IMR-90 (cell line): Measurements from ENCODE around the gene SMYD2. TPM values are rescaled to one million over a fixed set of nuclear protein-coding genes. Genes with fewer than 3 reads are reported as not detected.

Experiments used
- ATAC-seq: fragments of 200-7000 bp; cut with Tn5 transposase; 2 replicates; pipeline ENCODE4 v1.9.1; 2020; ENCODE audit warnings: low read depth, mild to moderate bottlenecking, moderate library complexity
- BruUV-seq: library from RNA; stranded (reverse); fragments of 400-500 nt; replicated peaks from 2 replicates; lab custom pipeline; 2021; lab: Mats Ljungman, UMichigan
- CTCF ChIA-PET: fragments of 300-600 bp; formaldehyde crosslinking; extraction: SDS; loops from one replicate; lab custom pipeline; 2021; ENCODE audit warnings: antibody characterized with exemption; lab: Yijun Ruan, JAX
- POLR2A ChIA-PET: fragments of 300-600 bp; sonication (Branson Sonifier 250); formaldehyde crosslinking; loops from one replicate; lab custom pipeline; 2022; ENCODE audit warnings: antibody characterized with exemption; ENCODE audit not compliant: unreplicated experiment; lab: Charles Lee
- DNase-seq: peaks from one replicate; pipeline ENCODE4 v3.0.0; 2013
- H2AFZ ChIP-seq: replicated peaks from 2 replicates; pipeline ENCODE3; 2013; ENCODE audit warnings: low read length, mild to moderate bottlenecking; ENCODE audit not compliant: poor library complexity
- H2AK5ac ChIP-seq: 2 replicates; pipeline ENCODE4 v1.6.1; 2013; ENCODE audit warnings: low read depth, low read length, inconsistent platforms
- H2AK9ac ChIP-seq: replicated peaks from 2 replicates; pipeline ENCODE3; 2013; ENCODE audit warnings: mild to moderate bottlenecking, low read depth, low read length, moderate library complexity; ENCODE audit not compliant: poor library complexity
- H2BK120ac ChIP-seq: 2 replicates; pipeline ENCODE4 v1.6.1; 2013; ENCODE audit warnings: low read depth, low read length, inconsistent platforms
- H2BK15ac ChIP-seq: 3 replicates; pipeline ENCODE4 v1.6.1; 2013; ENCODE audit warnings: low read depth, low read length, inconsistent platforms
- H2BK20ac ChIP-seq: 2 replicates; pipeline ENCODE4 v1.6.1; 2013; ENCODE audit warnings: low read depth, mild to moderate bottlenecking, inconsistent platforms, low read length, moderate library complexity
- H2BK5ac ChIP-seq: 2 replicates; pipeline ENCODE4 v1.6.1; 2013; ENCODE audit warnings: mild to moderate bottlenecking, low read depth, low read length, inconsistent platforms; ENCODE audit not compliant: poor library complexity, severe bottlenecking
- H3K14ac ChIP-seq: replicated peaks from 2 replicates; pipeline ENCODE4 v1.6.1; 2013; ENCODE audit warnings: low read depth, low read length, inconsistent platforms
- H3K18ac ChIP-seq: 2 replicates; pipeline ENCODE4 v1.6.1; 2013; ENCODE audit warnings: low read depth, low read length, control low read depth
- H3K23ac ChIP-seq: 2 replicates; pipeline ENCODE4 v1.6.1; 2013; ENCODE audit warnings: low read depth, low read length, inconsistent platforms
- H3K27ac ChIP-seq: 2 replicates; pipeline ENCODE4 v1.5.1; 2013; ENCODE audit warnings: mild to moderate bottlenecking, control low read depth, low read length; ENCODE audit not compliant: insufficient read depth
- H3K27me3 ChIP-seq: 2 replicates; pipeline ENCODE4 v1.6.1; 2013; ENCODE audit warnings: low read length; ENCODE audit not compliant: control insufficient read depth, insufficient read depth
- H3K36me3 ChIP-seq: 2 replicates; pipeline ENCODE4 v1.6.1; 2013; ENCODE audit warnings: low read length, mixed read lengths; ENCODE audit not compliant: control insufficient read depth, insufficient read depth
- H3K4ac ChIP-seq: 2 replicates; pipeline ENCODE4 v1.6.1; 2013; ENCODE audit warnings: low read depth, low read length, inconsistent platforms
- H3K4me1 ChIP-seq: 2 replicates; pipeline ENCODE4 v1.6.1; 2013; ENCODE audit warnings: low read length, mixed read lengths; ENCODE audit not compliant: control insufficient read depth, insufficient read depth
- H3K4me2 ChIP-seq: 2 replicates; pipeline ENCODE4 v1.6.1; 2013; ENCODE audit warnings: low read depth, mild to moderate bottlenecking, control low read depth, low read length, moderate library complexity
- H3K4me3 ChIP-seq: 2 replicates; pipeline ENCODE4 v1.5.1; 2013; ENCODE audit warnings: low read depth, mild to moderate bottlenecking, control low read depth, low read length, moderate library complexity; ENCODE audit not compliant: insufficient read depth
- H3K56ac ChIP-seq: 2 replicates; pipeline ENCODE4 v1.6.1; 2013; ENCODE audit warnings: low read length, inconsistent platforms; ENCODE audit not compliant: insufficient read depth; ENCODE audit errors: extremely low read depth
- H3K79me1 ChIP-seq, 2 experiments: 2 replicates each; pipeline ENCODE4 v1.6.1; 2013; ENCODE audit warnings: low read length in 2 of 2, inconsistent platforms in 1 of 2, low read depth in 1 of 2
- H3K9ac ChIP-seq: 2 replicates; pipeline ENCODE4 v1.6.1; 2013; ENCODE audit warnings: low read depth, low read length, control low read depth
- H3K9me1 ChIP-seq: 2 replicates; pipeline ENCODE4 v1.6.1; 2013; ENCODE audit warnings: low read length, inconsistent platforms; ENCODE audit not compliant: insufficient read depth
- H3K9me3 ChIP-seq: 2 replicates; pipeline ENCODE4 v1.6.1; 2013; ENCODE audit warnings: low read length; ENCODE audit not compliant: control insufficient read depth, insufficient read depth
- H4K20me1 ChIP-seq: 2 replicates; pipeline ENCODE4 v1.6.1; 2013; ENCODE audit warnings: low read length, inconsistent platforms; ENCODE audit not compliant: insufficient read depth
- H4K5ac ChIP-seq: 2 replicates; pipeline ENCODE4 v1.6.1; 2013; ENCODE audit warnings: mild to moderate bottlenecking, low read depth, low read length, control low read depth
- H4K8ac ChIP-seq, 2 experiments: 2 replicates each; pipeline ENCODE4 v1.6.1; 2013; ENCODE audit warnings: low read depth in 2 of 2, low read length in 2 of 2, control low read depth in 1 of 2, inconsistent platforms in 1 of 2
- H4K91ac ChIP-seq: 2 replicates; pipeline ENCODE4 v1.6.1; 2013; ENCODE audit warnings: low read depth, low read length, inconsistent platforms; ENCODE audit not compliant: insufficient read depth
- CEBPB ChIP-seq: IDR thresholded peaks from 2 replicates; pipeline ENCODE4 v1.6.1; 2012; ENCODE audit warnings: low read depth, low read length, improper control_type of control experiment
- FOS ChIP-seq: fragments of 150-350 bp; IDR thresholded peaks from 2 replicates; pipeline ENCODE4 v1.6.1; 2016; ENCODE audit warnings: low read depth, low read length
- MAFK ChIP-seq: IDR thresholded peaks from 2 replicates; pipeline ENCODE4 v1.6.1; 2012; ENCODE audit warnings: low read depth, low read length, improper control_type of control experiment
- MAZ ChIP-seq: IDR thresholded peaks from 2 replicates; pipeline ENCODE4 v1.6.1; 2012; ENCODE audit warnings: low read depth, mild to moderate bottlenecking, low read length, improper control_type of control experiment, moderate library complexity, borderline replicate concordance
- POLR2A ChIP-seq: IDR thresholded peaks from 2 replicates; pipeline ENCODE4 v1.6.1; 2012; ENCODE audit warnings: mild to moderate bottlenecking, low read depth, low read length
- RAD21 ChIP-seq: IDR thresholded peaks from 2 replicates; pipeline ENCODE4 v1.6.1; 2012; ENCODE audit warnings: low read length, improper control_type of control experiment
- RCOR1 ChIP-seq: IDR thresholded peaks from 2 replicates; pipeline ENCODE4 v1.6.1; 2012; ENCODE audit warnings: mild to moderate bottlenecking, low read length, improper control_type of control experiment; ENCODE audit not compliant: insufficient replicate concordance
- RFX5 ChIP-seq: IDR thresholded peaks from 2 replicates; pipeline ENCODE4 v1.8.0; 2012; ENCODE audit warnings: low read depth, mild to moderate bottlenecking, low read length, moderate library complexity
- WGBS, 2 experiments: methylation state at CpG; one replicate each; pipeline versions ENCODE4 v1.1.5 to v1.1.7; 2013; ENCODE audit warnings: missing lambda C conversion rate in 2 of 2; ENCODE audit not compliant: insufficient read length in 1 of 2; ENCODE audit errors: extremely low coverage in 2 of 2; 5-methylcytosine and 5-hydroxymethylcytosine counted together
- dilution Hi-C: fragments of 300-500 bp; cut with HindIII; formaldehyde crosslinking; loops from one replicate; pipeline ENCODE4 v1.14.3; 2018; ENCODE audit warnings: low sequenced_read_pairs; ENCODE audit not compliant: unreplicated experiment
- in situ Hi-C: fragments of 300-500 bp; cut with MboI; formaldehyde crosslinking; loops from 3 replicates; pipeline ENCODE4 v1.14.3; 2019; ENCODE audit warnings: low sequenced_read_pairs, inconsistent platforms, mixed read lengths
- intact Hi-C: fragments of 100-400 bp; cut with micrococcal nuclease; formaldehyde crosslinking; loops from 2 replicates; pipeline ENCODE4 v1.10.0; 2022
- polyA plus RNA-seq, 3 experiments: library from polyadenylated mRNA; depleted of rRNA; stranded (reverse); fragments of >200 nt; gene quantifications; 2 replicates each; pipeline ENCODE4 v1.2.3, GENCODE V29; 2012; ENCODE audit warnings: low replicate concordance in 1 of 3
- total RNA-seq: library from RNA; depleted of rRNA; stranded (reverse); fragments of >200 nt; gene quantifications from 2 replicates; pipeline ENCODE4 v1.2.3, GENCODE V29; 2012
- TF ChIP-seq, protein P1 (sequence below): conservative IDR thresholded peaks from 2 replicates; pipeline ENCODE4 v1.5.1; 2012; ENCODE audit warnings: mild to moderate bottlenecking, low read depth, low read length, improper control_type of control experiment
- TF ChIP-seq, protein P2 (sequence below): fragments of 150-350 bp; IDR thresholded peaks from 2 replicates; pipeline ENCODE4 v1.6.1; 2017; ENCODE audit warnings: mild to moderate bottlenecking, antibody characterized with exemption, low read length, low read depth
- TF ChIP-seq, protein P3 (sequence below): fragments of 150-350 bp; IDR thresholded peaks from 2 replicates; pipeline ENCODE4 v1.6.1; 2016; ENCODE audit warnings: low read depth, mild to moderate bottlenecking, low read length, moderate library complexity, borderline replicate concordance

The SMYD2 gene
- total and polyA plus RNA-seq, 2 of the 4 experiments (the other 2 are of a cell fraction), result 32.7 to 61.7 TPM

DNA sequence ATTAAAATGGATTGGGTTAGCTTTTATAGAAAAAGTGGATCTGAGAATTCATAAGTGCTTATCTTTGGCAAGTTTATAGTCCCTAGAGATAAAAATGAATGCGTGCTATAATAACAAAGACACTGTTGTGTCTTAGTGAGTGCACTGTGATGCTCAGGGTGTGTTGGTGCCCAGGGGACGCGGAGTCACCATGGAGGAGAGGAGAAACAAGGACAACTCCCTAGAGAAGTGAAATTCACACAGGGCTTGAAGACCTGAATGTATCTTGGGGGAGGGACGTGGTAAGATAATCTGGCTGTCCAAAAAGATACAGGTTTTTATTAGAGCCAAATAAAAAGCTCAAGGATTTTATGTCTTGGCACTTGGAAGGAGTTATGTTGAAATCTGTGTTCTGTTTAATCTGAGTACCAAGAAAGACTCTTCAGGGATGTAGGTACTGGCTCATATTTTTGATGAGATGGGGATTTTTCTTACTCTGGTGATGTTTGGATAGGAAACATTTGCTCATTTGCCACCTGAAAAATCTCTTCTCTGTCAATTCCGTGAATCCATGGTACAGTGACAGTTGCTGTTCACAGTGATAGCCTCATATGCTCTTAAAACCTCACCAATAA lies 9.6 kb downstream of the SMYD2 start:
- BruUV-seq, result no TSS peak
- Histone ChIP-seq H2BK5ac (no peak overlapping the region), H3K36me3 (no peaks in the 10 kb centered on the region), H4K5ac (no peak overlapping the region), H2BK20ac (no peak overlapping the region), H2AK5ac (no peak overlapping the region), H3K4me1 (peaks cover 5% of the 10 kb centered on the region; the same call in 1 of the 2 replicates), H3K9me3 (no peaks in the 10 kb centered on the region), H4K20me1 (no peaks in the 10 kb centered on the region), H3K56ac (no peak overlapping the region), H3K9me1 (no peaks in the 10 kb centered on the region; the same call in 1 of the 2 replicates), H3K79me1 (peaks cover 27 to 37% of the 10 kb centered on the region in 2 experiments), H2AFZ (no peak overlapping the region), H3K9ac (no peak overlapping the region), H3K4me2 (no peak overlapping the region), H3K23ac (no peak overlapping the region), H2BK120ac (no peak overlapping the region), H3K14ac (no peak overlapping the region), H4K91ac (no peak overlapping the region), H3K27ac (no peak overlapping the region), H2AK9ac (no peak overlapping the region), H3K18ac (no peak overlapping the region), H3K4ac (no peak overlapping the region), H4K8ac (no peak overlapping the region), H3K4me3 (no peak overlapping the region), H2BK15ac (no peak overlapping the region), H3K27me3 (no peaks in the 10 kb centered on the region)
- DNase-seq (no peak), ATAC-seq (no peak)
- no peak for TF ChIP-seq FOS
- TF ChIP-seq, protein P1, sequence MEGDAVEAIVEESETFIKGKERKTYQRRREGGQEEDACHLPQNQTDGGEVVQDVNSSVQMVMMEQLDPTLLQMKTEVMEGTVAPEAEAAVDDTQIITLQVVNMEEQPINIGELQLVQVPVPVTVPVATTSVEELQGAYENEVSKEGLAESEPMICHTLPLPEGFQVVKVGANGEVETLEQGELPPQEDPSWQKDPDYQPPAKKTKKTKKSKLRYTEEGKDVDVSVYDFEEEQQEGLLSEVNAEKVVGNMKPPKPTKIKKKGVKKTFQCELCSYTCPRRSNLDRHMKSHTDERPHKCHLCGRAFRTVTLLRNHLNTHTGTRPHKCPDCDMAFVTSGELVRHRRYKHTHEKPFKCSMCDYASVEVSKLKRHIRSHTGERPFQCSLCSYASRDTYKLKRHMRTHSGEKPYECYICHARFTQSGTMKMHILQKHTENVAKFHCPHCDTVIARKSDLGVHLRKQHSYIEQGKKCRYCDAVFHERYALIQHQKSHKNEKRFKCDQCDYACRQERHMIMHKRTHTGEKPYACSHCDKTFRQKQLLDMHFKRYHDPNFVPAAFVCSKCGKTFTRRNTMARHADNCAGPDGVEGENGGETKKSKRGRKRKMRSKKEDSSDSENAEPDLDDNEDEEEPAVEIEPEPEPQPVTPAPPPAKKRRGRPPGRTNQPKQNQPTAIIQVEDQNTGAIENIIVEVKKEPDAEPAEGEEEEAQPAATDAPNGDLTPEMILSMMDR, result no peak
- no peak for TF ChIP-seq CEBPB
- no peak for TF ChIP-seq POLR2A
- TF ChIP-seq, protein P2, sequence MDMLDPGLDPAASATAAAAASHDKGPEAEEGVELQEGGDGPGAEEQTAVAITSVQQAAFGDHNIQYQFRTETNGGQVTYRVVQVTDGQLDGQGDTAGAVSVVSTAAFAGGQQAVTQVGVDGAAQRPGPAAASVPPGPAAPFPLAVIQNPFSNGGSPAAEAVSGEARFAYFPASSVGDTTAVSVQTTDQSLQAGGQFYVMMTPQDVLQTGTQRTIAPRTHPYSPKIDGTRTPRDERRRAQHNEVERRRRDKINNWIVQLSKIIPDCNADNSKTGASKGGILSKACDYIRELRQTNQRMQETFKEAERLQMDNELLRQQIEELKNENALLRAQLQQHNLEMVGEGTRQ, result no peak
- no peak for TF ChIP-seq MAZ
- TF ChIP-seq MAFK, result no peak
- TF ChIP-seq RAD21, result no peak
- TF ChIP-seq RFX5, result no peak
- TF ChIP-seq, protein P3, sequence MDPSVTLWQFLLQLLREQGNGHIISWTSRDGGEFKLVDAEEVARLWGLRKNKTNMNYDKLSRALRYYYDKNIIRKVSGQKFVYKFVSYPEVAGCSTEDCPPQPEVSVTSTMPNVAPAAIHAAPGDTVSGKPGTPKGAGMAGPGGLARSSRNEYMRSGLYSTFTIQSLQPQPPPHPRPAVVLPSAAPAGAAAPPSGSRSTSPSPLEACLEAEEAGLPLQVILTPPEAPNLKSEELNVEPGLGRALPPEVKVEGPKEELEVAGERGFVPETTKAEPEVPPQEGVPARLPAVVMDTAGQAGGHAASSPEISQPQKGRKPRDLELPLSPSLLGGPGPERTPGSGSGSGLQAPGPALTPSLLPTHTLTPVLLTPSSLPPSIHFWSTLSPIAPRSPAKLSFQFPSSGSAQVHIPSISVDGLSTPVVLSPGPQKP, result no peak
- TF ChIP-seq RCOR1, result no peak
- in situ Hi-C loops (no loop called here), intact Hi-C loops (no loop called here), dilution Hi-C loops (no loop called here)
- 81% methylated on average over 3 of the region's 5 CpGs; no CpG with 5 or more reads in 1 of the 2 experiments for WGBS, 2 experiments
- POLR2A ChIA-PET, result no interaction called here
- CTCF ChIA-PET, result interaction anchor here (0.9 to 1.2 kb wide), 2 partner anchors 17 to 29 kb away, joined by 3 to 4 read pairs; no protein-coding TSS in a partner anchor
